Lower lobe of right lung (tissue), 2 donors: Measurements from ENCODE around the gene TBL1XR1. TPM values are rescaled to one million over a fixed set of nuclear protein-coding genes. Genes with fewer than 3 reads are reported as not detected.

Source experiments
- ATAC-seq, 2 donors: fragments of 200-7000 bp; cut with Tn5 transposase; one replicate each; pipeline ENCODE4 v1.9.1; 2020 to 2022; ENCODE audit warnings: mild to moderate bottlenecking in 2 of 2, moderate library complexity in 2 of 2
- DNase-seq: peaks from one replicate; pipeline ENCODE4 v3.0.0-alpha.2; 2020
- H3K27ac ChIP-seq: fragments of 200-600 bp; one replicate; pipeline ENCODE4 v1.8.0; 2022
- H3K27me3 ChIP-seq: fragments of 200-600 bp; one replicate; pipeline ENCODE4 v1.8.0; 2022; ENCODE audit warnings: low read depth
- H3K36me3 ChIP-seq: fragments of 200-600 bp; one replicate; pipeline ENCODE4 v1.8.0; 2022; ENCODE audit warnings: mild to moderate bottlenecking
- H3K4me1 ChIP-seq: fragments of 200-600 bp; one replicate; pipeline ENCODE4 v1.8.0; 2022
- H3K4me3 ChIP-seq: fragments of 200-600 bp; one replicate; pipeline ENCODE4 v1.8.0; 2022; ENCODE audit warnings: mild to moderate bottlenecking
- H3K9me3 ChIP-seq: fragments of 200-600 bp; one replicate; pipeline ENCODE4 v1.8.0; 2022
- intact Hi-C: fragments of 100-400 bp; cut with DNase I; formaldehyde crosslinking; loops from one replicate; pipeline ENCODE4 v1.11.0; 2022
- total RNA-seq: library from RNA; stranded (reverse); fragmentation: NEBNext Ultra II Directional; extraction: Animal tissue kit (Norgen Biotek cat#: 25700); gene quantifications from one replicate; pipeline ENCODE4 v1.2.1, GENCODE V29; 2021
- TF ChIP-seq, protein P1 (sequence below): fragments of 200-600 bp; IDR thresholded peaks from one replicate; pipeline ENCODE4 v1.8.0; 2022; ENCODE audit warnings: antibody characterized with exemption, mild to moderate bottlenecking
- donor health status: DM: no; HTN: yes; CAD: no; lungs with severe emphysema.

The TBL1XR1 gene
- total RNA-seq, 1 donor from 2014 or later = 160 TPM

DNA sequence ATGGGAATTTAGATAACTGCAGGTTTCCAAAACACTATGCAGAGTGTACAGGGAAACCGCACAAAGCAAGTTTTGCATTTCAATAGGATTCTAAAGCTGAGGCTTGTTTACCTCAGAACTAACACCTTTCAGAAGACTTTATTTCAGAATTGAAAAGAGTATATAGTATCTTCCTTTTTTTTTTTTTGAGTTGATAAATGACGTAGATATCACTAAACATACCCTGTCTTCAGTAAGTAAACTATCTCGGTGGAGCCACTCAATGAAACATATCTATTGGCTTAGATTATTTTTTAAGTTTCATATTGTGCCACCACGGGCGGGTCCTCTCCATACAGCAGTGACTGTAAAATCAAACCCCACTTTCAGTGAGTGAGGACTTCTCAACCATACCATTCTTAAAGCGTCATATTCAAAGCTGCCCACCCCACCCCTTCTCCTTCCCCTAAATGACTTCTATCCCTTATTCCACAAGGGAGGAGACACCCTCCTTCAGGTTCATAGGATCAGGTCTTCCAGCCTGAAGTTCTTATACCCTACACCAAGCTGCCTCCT, 2.0 kb upstream of the TBL1XR1 start:
- TF ChIP-seq, protein P1, sequence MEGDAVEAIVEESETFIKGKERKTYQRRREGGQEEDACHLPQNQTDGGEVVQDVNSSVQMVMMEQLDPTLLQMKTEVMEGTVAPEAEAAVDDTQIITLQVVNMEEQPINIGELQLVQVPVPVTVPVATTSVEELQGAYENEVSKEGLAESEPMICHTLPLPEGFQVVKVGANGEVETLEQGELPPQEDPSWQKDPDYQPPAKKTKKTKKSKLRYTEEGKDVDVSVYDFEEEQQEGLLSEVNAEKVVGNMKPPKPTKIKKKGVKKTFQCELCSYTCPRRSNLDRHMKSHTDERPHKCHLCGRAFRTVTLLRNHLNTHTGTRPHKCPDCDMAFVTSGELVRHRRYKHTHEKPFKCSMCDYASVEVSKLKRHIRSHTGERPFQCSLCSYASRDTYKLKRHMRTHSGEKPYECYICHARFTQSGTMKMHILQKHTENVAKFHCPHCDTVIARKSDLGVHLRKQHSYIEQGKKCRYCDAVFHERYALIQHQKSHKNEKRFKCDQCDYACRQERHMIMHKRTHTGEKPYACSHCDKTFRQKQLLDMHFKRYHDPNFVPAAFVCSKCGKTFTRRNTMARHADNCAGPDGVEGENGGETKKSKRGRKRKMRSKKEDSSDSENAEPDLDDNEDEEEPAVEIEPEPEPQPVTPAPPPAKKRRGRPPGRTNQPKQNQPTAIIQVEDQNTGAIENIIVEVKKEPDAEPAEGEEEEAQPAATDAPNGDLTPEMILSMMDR = no peak
- no peak for ATAC-seq
- H3K27me3 ChIP-seq = no peaks in the 10 kb centered on the region
- peak overlapping the region; percentile 94 for H3K27ac ChIP-seq
- H3K4me1 ChIP-seq = peaks cover 26% of the 10 kb centered on the region
- intact Hi-C loops = loop anchor here (5.0 to 10.0 kb wide), 2 partner anchors 144 to 158 kb away; no protein-coding TSS in a partner anchor
- no peaks in the 10 kb centered on the region for H3K36me3 ChIP-seq
- H3K4me3 ChIP-seq = no peak overlapping the region
- no peaks in the 10 kb centered on the region for H3K9me3 ChIP-seq
- no peak for DNase-seq

DNA sequence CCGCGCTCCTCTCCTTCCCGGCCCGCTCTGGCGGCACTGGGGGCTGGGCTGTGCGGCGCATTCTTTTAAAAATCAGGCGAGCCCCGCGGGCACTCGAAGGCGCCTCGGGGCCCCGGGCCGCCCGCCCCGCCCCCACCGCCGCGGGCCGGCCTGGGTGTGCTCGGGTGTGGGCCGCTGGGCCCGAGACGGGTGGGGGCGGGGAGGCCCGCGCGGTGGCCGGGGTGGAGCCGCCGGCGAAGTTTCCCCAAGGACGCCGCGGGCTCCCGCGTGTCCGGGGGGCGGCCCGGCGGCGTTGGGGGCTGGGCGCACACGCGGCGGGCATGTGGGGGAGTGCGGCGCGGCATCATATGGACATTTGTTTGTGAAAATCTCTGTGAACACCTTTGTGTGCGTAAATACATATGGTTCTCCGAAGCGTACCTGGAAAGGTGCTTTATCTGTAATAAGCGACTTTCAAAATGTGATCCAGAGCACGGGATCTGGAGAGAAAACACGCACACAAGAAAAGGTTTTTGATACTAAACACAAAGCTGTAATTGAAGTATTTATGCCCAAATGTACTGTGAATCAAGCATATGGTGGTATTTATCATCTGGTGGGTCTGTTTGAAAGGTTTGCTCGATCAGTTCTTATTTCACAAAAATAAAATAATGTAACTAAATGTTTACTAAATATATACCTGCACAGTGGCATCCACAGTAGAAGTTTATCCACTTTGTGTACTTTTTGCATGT, 612 bp upstream of the TBL1XR1 start:
- no peaks in the 10 kb centered on the region for H3K36me3 ChIP-seq
- no peaks in the 10 kb centered on the region for H3K27me3 ChIP-seq
- peak; percentile 83 to 89 for ATAC-seq
- H3K27ac ChIP-seq = peak overlapping the region; percentile 94
- intact Hi-C loops = loop anchor here (5.0 to 10.0 kb wide), 2 partner anchors 143 to 159 kb away; no protein-coding TSS in a partner anchor
- H3K9me3 ChIP-seq = no peaks in the 10 kb centered on the region
- TF ChIP-seq, protein P1 = no peak
- DNase-seq = peak; percentile 79
- H3K4me3 ChIP-seq = peak overlapping the region; percentile 74
- peaks cover 35% of the 10 kb centered on the region for H3K4me1 ChIP-seq

DNA sequence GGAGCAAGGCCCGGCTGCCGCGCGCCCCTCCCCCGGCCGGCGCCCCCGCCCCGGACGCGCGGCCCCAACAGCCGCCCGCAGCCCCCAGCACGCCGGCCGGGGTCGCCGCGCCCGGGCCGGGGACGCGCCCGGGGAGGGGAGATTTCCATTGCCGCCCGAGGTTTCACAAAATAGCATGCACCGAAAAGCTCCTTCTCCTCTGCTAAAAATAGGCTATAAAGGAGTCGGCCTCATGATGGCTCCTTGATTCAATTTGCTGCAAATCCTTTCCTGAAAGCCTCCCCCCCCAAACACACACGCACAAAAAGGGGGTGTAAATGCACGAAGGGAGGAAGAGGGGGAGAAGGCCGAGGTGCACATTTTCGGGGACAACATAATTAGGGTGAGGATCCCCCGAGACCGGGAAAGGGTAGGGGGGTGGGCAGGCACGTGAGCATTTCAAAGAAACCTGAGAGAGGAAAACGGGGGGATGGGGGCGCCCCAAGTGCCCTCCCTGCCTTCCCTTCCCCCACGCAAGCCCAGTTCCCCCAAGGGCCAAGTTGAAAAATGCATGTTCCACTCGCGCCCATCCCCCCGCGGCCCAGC, 734 bp downstream of the TBL1XR1 start:
- no peaks in the 10 kb centered on the region for H3K9me3 ChIP-seq
- peaks cover 41% of the 10 kb centered on the region for H3K4me1 ChIP-seq
- intact Hi-C loops = loop anchor here (5.0 to 10.0 kb wide), 2 partner anchors 142 to 161 kb away; no protein-coding TSS in a partner anchor
- ATAC-seq (peak in 1 of 2 donors; percentile 3), DNase-seq (no peak)
- TF ChIP-seq, protein P1 = no peak
- H3K27me3 ChIP-seq = no peaks in the 10 kb centered on the region
- H3K4me3 ChIP-seq = peak overlapping the region; percentile 74
- H3K27ac ChIP-seq = peak overlapping the region; percentile 94
- H3K36me3 ChIP-seq = no peaks in the 10 kb centered on the region

DNA sequence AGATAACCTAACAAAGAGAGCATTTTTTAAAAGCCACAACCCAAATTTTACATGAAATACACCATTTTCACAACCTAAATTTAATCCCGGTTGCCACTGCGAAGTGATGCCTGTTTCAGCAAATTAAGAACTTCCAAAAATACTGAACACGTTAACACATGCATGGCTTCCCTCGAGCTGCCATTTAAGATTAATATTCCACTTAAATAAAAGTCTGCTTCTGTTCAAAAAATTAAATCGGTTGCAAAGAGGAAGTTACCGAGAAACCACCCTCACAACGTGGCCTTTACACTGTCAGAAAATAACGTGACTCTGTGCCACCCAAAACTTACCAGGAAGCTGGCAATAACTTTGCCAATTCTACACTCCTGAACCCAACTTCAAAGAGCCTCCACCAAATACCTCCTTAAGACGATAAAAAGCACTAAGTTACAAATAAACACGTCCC, 1.2 kb downstream of the TBL1XR1 start:
- Histone ChIP-seq H3K27me3 (no peaks in the 10 kb centered on the region), H3K9me3 (no peaks in the 10 kb centered on the region), H3K4me1 (peaks cover 46% of the 10 kb centered on the region), H3K36me3 (no peaks in the 10 kb centered on the region), H3K4me3 (peak overlapping the region; percentile 74), H3K27ac (peak overlapping the region; percentile 94)
- intact Hi-C loops = loop anchor here (5.0 to 10.0 kb wide), 2 partner anchors 141 to 161 kb away; no protein-coding TSS in a partner anchor
- ATAC-seq = peak in 1 of 2 donors; percentile 4
- TF ChIP-seq, protein P1 = no peak
- DNase-seq = no peak

DNA sequence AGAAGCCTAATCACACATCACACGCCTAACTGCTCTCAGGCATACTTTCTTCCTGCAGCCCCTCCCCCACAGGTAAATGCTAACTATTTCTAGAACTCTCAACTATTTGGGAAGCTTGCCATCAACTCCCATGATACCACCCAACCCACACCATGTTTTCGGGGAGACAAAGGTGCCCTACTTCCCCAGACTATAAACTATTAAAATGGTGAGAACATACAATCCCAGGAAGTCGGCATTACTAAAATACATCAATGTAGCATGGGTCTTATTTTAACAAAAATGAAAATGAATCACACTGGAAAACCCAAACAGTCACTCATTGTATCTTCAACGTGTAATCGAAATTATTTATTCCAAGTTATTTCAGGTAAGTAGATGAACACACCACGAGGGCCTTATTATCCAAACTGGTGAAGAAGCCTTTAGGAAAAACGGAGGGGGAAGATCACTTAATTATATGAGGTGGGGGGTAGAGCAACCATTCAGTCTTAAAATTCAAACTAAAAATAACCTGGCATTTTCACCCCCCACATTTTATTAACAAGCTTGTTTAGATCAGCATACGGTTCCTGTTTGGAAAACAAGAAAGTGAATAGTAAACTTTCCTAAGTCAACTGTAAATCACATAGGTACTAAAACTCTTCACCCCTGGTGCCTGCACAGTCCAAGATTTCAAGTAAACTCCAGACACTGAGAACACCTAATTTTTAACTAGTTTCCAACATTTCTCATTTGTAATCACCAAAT, 1.9 kb downstream of the TBL1XR1 start:
- TF ChIP-seq, protein P1 = no peak
- Histone ChIP-seq H3K4me1 (peaks cover 52% of the 10 kb centered on the region), H3K36me3 (no peaks in the 10 kb centered on the region), H3K9me3 (no peaks in the 10 kb centered on the region), H3K27ac (peak overlapping the region; percentile 94), H3K4me3 (peak overlapping the region; percentile 74), H3K27me3 (no peaks in the 10 kb centered on the region)
- ATAC-seq (no peak), DNase-seq (no peak)
- intact Hi-C loops = loop anchor here (5.0 to 10.0 kb wide), 2 partner anchors 141 to 162 kb away; no protein-coding TSS in a partner anchor
